OCI-LY1 (cell line): ENCODE results near the gene POLR3E.

ENCODE experiments used
- H2AFZ ChIP-seq: fragments of 200-600 bp; sonication (generic), shearing (Covaris generic); 2 replicates; pipeline ENCODE4 v1.6.0; 2014; ENCODE audit warnings: antibody characterized with exemption, mild to moderate bottlenecking, low read length
- H3F3A ChIP-seq: fragments of 200-600 bp; sonication (generic), shearing (Covaris generic); 2 replicates; pipeline ENCODE4 v1.6.0; 2014; ENCODE audit warnings: mild to moderate bottlenecking, antibody characterized with exemption, low read length, moderate library complexity; ENCODE audit not compliant: insufficient read depth
- H3K27ac ChIP-seq: fragments of 200-600 bp; sonication (generic); 2 replicates; pipeline ENCODE4 v1.5.1; 2014; ENCODE audit warnings: low read length, mixed run types, mild to moderate bottlenecking, low read depth; ENCODE audit not compliant: poor library complexity, severe bottlenecking
- H3K27me3 ChIP-seq: fragments of 200-600 bp; sonication (generic); 2 replicates; pipeline ENCODE4 v1.6.0; 2014; ENCODE audit warnings: antibody characterized with exemption, mild to moderate bottlenecking, low read length, moderate library complexity; ENCODE audit not compliant: insufficient read depth
- H3K36me3 ChIP-seq: fragments of 200-600 bp; sonication (generic); 2 replicates; pipeline ENCODE4 v1.6.1; 2014; ENCODE audit warnings: mild to moderate bottlenecking, antibody characterized with exemption, low read length, moderate library complexity, mixed read lengths; ENCODE audit not compliant: insufficient read depth
- H3K4me1 ChIP-seq: fragments of 200-600 bp; sonication (generic); 2 replicates; pipeline ENCODE4 v1.5.1; 2014; ENCODE audit warnings: mild to moderate bottlenecking, low read length, moderate library complexity; ENCODE audit not compliant: insufficient read depth, severe bottlenecking
- H3K4me2 ChIP-seq: fragments of 200-600 bp; sonication (generic), shearing (Covaris generic); 2 replicates; pipeline ENCODE4 v1.6.1; 2014; ENCODE audit warnings: low read length
- H3K4me3 ChIP-seq: fragments of 200-600 bp; sonication (generic); 2 replicates; pipeline ENCODE4 v1.5.1; 2014; ENCODE audit warnings: low read length, low read depth, mild to moderate bottlenecking, mixed read lengths; ENCODE audit not compliant: poor library complexity, severe bottlenecking
- H3K79me2 ChIP-seq: fragments of 200-600 bp; shearing (Covaris generic); 2 replicates; pipeline ENCODE4 v1.6.1; 2016; ENCODE audit warnings: mixed run types, low read length, mixed read lengths; ENCODE audit not compliant: insufficient read depth
- H3K9ac ChIP-seq: fragments of 200-600 bp; sonication (generic), shearing (Covaris generic); 2 replicates; pipeline ENCODE4 v1.6.1; 2014; ENCODE audit warnings: mild to moderate bottlenecking, low read length, mixed read lengths
- H3K9me2 ChIP-seq: fragments of 200-600 bp; sonication (generic), shearing (Covaris generic); 2 replicates; pipeline ENCODE4 v1.6.1; 2014; ENCODE audit warnings: low read depth, mild to moderate bottlenecking, low read length, mixed read lengths
- H3K9me3 ChIP-seq: fragments of 200-600 bp; shearing (Covaris generic); 2 replicates; pipeline ENCODE4 v1.6.1; 2014; ENCODE audit warnings: low read length, mixed read lengths
- H4K20me1 ChIP-seq: fragments of 200-600 bp; sonication (generic), shearing (Covaris generic); 2 replicates; pipeline ENCODE4 v1.6.0; 2016; ENCODE audit warnings: mild to moderate bottlenecking, low read length; ENCODE audit not compliant: insufficient read depth
- EZH2 ChIP-seq: fragments of 200-600 bp; sonication (generic), shearing (Covaris generic); IDR thresholded peaks from 2 replicates; pipeline ENCODE4 v1.8.0; 2017; ENCODE audit warnings: borderline replicate concordance, mixed run types, mild to moderate bottlenecking, antibody characterized with exemption, low read length, moderate library complexity, mixed read lengths
- TF ChIP-seq, protein P1 (sequence below): fragments of 200-600 bp; sonication (generic), shearing (Covaris generic); IDR thresholded peaks from 2 replicates; pipeline ENCODE4 v1.5.1; 2017; ENCODE audit warnings: mild to moderate bottlenecking, antibody characterized with exemption, low read length, moderate library complexity, mixed read lengths

POLR3E gene, protein sequence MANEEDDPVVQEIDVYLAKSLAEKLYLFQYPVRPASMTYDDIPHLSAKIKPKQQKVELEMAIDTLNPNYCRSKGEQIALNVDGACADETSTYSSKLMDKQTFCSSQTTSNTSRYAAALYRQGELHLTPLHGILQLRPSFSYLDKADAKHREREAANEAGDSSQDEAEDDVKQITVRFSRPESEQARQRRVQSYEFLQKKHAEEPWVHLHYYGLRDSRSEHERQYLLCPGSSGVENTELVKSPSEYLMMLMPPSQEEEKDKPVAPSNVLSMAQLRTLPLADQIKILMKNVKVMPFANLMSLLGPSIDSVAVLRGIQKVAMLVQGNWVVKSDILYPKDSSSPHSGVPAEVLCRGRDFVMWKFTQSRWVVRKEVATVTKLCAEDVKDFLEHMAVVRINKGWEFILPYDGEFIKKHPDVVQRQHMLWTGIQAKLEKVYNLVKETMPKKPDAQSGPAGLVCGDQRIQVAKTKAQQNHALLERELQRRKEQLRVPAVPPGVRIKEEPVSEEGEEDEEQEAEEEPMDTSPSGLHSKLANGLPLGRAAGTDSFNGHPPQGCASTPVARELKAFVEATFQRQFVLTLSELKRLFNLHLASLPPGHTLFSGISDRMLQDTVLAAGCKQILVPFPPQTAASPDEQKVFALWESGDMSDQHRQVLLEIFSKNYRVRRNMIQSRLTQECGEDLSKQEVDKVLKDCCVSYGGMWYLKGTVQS

DNA sequence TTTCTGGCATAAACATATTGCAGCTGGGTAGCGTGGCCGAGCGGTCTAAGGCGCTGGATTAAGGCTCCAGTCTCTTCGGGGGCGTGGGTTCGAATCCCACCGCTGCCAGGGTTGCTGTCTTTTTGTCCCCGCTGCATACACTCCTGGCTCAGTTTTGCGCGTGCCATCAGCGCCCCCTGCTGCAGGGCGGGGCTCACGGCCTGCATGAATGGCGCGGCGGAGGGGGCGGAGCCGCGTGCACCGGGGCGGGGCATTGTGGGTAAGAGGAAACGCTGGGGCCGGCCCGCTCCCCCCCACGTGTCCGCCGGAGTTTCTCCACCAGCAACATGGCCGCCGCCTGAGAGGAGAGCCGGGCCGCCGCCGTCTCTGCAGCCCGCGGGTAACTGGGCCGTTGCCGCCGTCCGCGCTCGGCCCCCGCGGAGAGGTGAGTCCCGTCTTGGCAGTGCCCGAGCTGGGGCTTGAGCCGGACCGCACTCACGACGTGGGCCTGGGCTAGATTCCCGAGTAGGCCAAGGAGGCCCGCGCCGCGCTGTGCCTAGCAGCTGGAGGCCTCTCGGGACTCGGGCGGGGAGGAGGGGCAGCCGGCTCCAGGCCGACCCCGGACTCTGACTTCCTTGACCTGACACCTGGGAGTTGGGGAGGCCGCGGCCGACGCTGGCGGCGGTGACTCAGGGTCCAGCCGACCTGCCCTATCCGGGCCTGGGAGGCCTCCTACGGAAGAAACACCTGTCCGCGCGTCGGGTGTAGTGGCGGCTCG is at the start of gene POLR3E:
Gene POLR3E (plus strand): TSS at position 296 of the 757 bp plus-strand sequence. CDS start 5,560 bp downstream, outside the sequence.
- Histone ChIP-seq H3K36me3 (peaks cover 7% of the 10 kb centered on the region), H3K27ac (peak within 1 kb of the TSS; percentile 74), H3K27me3 (no peaks in the 10 kb centered on the region), H3K9me3 (no peaks in the 10 kb centered on the region), H3F3A (no peaks in the 10 kb centered on the region), H3K9me2 (no peaks in the 10 kb centered on the region), H3K4me2 (peak within 1 kb of the TSS; percentile 91), H3K4me3 (peak within 1 kb of the TSS; percentile 89), H2AFZ (peak within 1 kb of the TSS; percentile 91), H3K4me1 (peaks cover 26% of the 10 kb centered on the region), H3K9ac (peak within 1 kb of the TSS; percentile 92), H4K20me1 (no peaks in the 10 kb centered on the region), H3K79me2 (peaks cover 29% of the 10 kb centered on the region)
- TF ChIP-seq, protein P1, sequence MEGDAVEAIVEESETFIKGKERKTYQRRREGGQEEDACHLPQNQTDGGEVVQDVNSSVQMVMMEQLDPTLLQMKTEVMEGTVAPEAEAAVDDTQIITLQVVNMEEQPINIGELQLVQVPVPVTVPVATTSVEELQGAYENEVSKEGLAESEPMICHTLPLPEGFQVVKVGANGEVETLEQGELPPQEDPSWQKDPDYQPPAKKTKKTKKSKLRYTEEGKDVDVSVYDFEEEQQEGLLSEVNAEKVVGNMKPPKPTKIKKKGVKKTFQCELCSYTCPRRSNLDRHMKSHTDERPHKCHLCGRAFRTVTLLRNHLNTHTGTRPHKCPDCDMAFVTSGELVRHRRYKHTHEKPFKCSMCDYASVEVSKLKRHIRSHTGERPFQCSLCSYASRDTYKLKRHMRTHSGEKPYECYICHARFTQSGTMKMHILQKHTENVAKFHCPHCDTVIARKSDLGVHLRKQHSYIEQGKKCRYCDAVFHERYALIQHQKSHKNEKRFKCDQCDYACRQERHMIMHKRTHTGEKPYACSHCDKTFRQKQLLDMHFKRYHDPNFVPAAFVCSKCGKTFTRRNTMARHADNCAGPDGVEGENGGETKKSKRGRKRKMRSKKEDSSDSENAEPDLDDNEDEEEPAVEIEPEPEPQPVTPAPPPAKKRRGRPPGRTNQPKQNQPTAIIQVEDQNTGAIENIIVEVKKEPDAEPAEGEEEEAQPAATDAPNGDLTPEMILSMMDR = peak; percentile 83
- TF ChIP-seq EZH2 = no peak

DNA sequence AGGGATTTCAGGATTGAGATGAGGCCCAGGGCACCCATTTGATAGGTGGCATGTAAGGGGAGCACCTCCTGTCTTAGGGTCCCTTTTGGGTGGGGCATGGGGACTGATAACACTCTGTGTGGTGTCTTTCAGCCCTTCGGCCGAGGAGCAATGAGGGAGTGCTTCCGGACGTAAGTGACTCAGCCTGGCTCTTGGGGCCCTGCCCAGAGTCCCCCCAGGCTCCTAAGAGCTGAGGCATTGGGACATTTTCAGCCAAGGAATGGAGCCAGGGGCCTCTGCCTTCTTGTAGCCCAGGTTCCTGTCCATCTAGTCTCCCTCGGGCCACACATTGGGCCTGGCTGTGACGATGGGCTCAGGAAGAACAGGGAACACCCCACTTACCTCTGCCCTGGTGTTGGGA is 46.7 kb upstream of the POLR3E start:
- H3K27ac ChIP-seq = no peak overlapping the region
- H2AFZ ChIP-seq = no peak overlapping the region
- H3K4me1 ChIP-seq = no peaks in the 10 kb centered on the region

DNA sequence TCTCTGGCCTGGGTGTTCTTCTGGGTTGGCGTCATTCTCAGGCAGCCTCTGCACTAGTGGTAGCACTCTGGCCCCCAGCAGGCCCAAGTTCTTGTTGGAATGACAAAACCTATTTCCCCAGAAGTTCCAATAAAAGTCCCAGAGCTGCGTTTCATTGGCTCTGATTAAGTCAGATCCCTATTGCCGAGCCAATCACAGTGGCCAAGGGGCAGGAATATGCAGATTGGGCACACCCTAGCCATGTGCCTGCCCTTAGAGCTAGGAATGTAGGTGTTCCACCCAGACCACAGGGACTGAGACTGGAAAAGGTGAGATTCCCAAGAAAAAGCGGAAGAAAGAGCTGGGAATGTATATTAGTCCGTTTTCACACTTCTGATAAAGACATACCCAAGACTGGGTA is 44.9 kb upstream of the POLR3E start:
- Histone ChIP-seq H3F3A (no peaks in the 10 kb centered on the region), H3K79me2 (no peaks in the 10 kb centered on the region), H3K4me1 (no peaks in the 10 kb centered on the region), H3K36me3 (peaks cover 59% of the 10 kb centered on the region), H3K9ac (no peak overlapping the region), H3K9me2 (no peaks in the 10 kb centered on the region), H3K4me3 (no peak overlapping the region), H3K9me3 (peaks cover 4% of the 10 kb centered on the region), H2AFZ (no peak overlapping the region), H4K20me1 (no peaks in the 10 kb centered on the region), H3K27ac (no peak overlapping the region), H3K27me3 (no peaks in the 10 kb centered on the region), H3K4me2 (no peak overlapping the region)
- TF ChIP-seq EZH2 = no peak
- TF ChIP-seq, protein P1 = no peak

More for the DNA sequence above, 46.7 kb upstream of the POLR3E start:
- Histone ChIP-seq H4K20me1 (no peaks in the 10 kb centered on the region), H3K36me3 (peaks cover 52% of the 10 kb centered on the region), H3K9me2 (no peaks in the 10 kb centered on the region), H3K4me2 (no peak overlapping the region), H3K27me3 (no peaks in the 10 kb centered on the region), H3K4me3 (no peak overlapping the region), H3K9me3 (peaks cover 4% of the 10 kb centered on the region), H3F3A (no peaks in the 10 kb centered on the region), H3K79me2 (no peaks in the 10 kb centered on the region), H3K9ac (no peak overlapping the region)
- no peak for TF ChIP-seq EZH2
- TF ChIP-seq, protein P1 = no peak
